ENCODE data around the gene ACSS3. TPM values are rescaled to one million over a fixed set of nuclear protein-coding genes. Genes with fewer than 3 reads are reported as not detected.

The ACSS3 gene
- total and polyA plus RNA-seq, 2 donors (not counting 1 experiment from before 2014, with no cell fraction given): not detected

DNA sequence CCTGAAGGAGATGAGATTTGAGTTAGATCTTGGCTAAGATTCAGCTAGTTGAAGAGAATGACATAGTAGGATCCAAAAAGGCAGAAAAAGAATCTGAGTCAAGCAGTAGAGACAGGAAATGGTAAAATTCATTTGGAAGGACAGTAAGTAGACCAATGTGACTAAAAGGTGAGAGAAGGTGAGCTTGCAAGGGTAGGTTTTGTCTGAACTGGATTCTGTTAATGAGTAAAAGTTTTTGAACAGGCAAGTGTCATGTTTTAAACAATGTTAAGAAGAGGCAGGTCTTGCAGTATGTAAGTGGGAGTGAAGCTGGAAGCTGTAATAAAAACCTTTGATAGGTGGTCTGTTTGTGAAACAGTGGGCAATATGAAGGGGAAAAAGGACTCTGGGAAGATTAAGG is 58.6 kb downstream of the ACSS3 start:
- TF ChIP-seq, protein P1, sequence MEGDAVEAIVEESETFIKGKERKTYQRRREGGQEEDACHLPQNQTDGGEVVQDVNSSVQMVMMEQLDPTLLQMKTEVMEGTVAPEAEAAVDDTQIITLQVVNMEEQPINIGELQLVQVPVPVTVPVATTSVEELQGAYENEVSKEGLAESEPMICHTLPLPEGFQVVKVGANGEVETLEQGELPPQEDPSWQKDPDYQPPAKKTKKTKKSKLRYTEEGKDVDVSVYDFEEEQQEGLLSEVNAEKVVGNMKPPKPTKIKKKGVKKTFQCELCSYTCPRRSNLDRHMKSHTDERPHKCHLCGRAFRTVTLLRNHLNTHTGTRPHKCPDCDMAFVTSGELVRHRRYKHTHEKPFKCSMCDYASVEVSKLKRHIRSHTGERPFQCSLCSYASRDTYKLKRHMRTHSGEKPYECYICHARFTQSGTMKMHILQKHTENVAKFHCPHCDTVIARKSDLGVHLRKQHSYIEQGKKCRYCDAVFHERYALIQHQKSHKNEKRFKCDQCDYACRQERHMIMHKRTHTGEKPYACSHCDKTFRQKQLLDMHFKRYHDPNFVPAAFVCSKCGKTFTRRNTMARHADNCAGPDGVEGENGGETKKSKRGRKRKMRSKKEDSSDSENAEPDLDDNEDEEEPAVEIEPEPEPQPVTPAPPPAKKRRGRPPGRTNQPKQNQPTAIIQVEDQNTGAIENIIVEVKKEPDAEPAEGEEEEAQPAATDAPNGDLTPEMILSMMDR (IDR thresholded peaks at IDR 0.05): no peak
- TF ChIP-seq EZH2 (IDR thresholded peaks at IDR 0.05; ENCODE audit: borderline replicate concordance, insufficient read depth, low read depth, low read length, poor library complexity, severe bottlenecking): no peak
- ChIA-PET POLR2A (no interaction called here), CTCF (no interaction called here)
- H3K27me3 Mint-ChIP-seq: no peaks in the 10 kb centered on the region
- no peaks in the 10 kb centered on the region for H3K4me1 Mint-ChIP-seq
- ATAC-seq (ENCODE audit: low read depth) (no peak), DNase-seq (no peak)
- no peaks in the 10 kb centered on the region for H3K9me3 Mint-ChIP-seq (ENCODE audit: insufficient read depth)
- H2AFZ ChIP-seq (ENCODE audit: insufficient read depth, low read depth, low read length, poor library complexity, severe bottlenecking): no peak overlapping the region
- no peaks in the 10 kb centered on the region for H3K9me3 ChIP-seq (ENCODE audit: control extremely low read depth in 1 of 3, control insufficient read depth in 2 of 3, insufficient read depth in 1 of 3, low read length in 2 of 3)
- H3K27ac ChIP-seq (ENCODE audit: low read length in 2 of 2): no peak overlapping the region
- H3K27me3 ChIP-seq (replicated peaks in 1 of 4; ENCODE audit: control extremely low read depth in 1 of 4, control insufficient read depth in 3 of 4, insufficient read depth in 4 of 4, low read length in 3 of 4): no peaks in the 10 kb centered on the region
- H3K9ac ChIP-seq (ENCODE audit: low read length): no peak overlapping the region
- intact Hi-C loops (cut with micrococcal nuclease): no loop called here
- no peak overlapping the region for H3K4me3 ChIP-seq (ENCODE audit: control extremely low read depth in 1 of 5, extremely low read depth in 1 of 5, insufficient read depth in 1 of 5, low read depth in 2 of 5, low read length in 4 of 5)
- H3K27ac Mint-ChIP-seq: no peak overlapping the region
- no peak overlapping the region for H3K4me3 Mint-ChIP-seq
- no peaks in the 10 kb centered on the region for H3K4me1 ChIP-seq (ENCODE audit: control insufficient read depth in 2 of 2, insufficient read depth in 2 of 2, low read length in 2 of 2)
- no peaks in the 10 kb centered on the region for H3K79me2 ChIP-seq (ENCODE audit: control insufficient read depth, insufficient read depth, low read length)
- H4K20me1 ChIP-seq (ENCODE audit: control insufficient read depth, insufficient read depth, low read length, poor library complexity, severe bottlenecking): no peaks in the 10 kb centered on the region
- H3K4me2 ChIP-seq (replicated peaks; ENCODE audit: low read depth, low read length, poor library complexity, severe bottlenecking): no peak overlapping the region
- H3K36me3 ChIP-seq (replicated peaks in 1 of 2; ENCODE audit: control extremely low read depth in 1 of 2, control insufficient read depth in 1 of 2, extremely low read depth in 1 of 2, insufficient read depth in 2 of 2, low read length in 1 of 2): no peaks in the 10 kb centered on the region

GRCh38 chr12:81137801-81138200 is 59.9 kb downstream of the ACSS3 start:
- intact Hi-C loops (cut with micrococcal nuclease): no loop called here
- H3K4me3 ChIP-seq (ENCODE audit: control extremely low read depth in 1 of 5, extremely low read depth in 1 of 5, insufficient read depth in 1 of 5, low read depth in 2 of 5, low read length in 4 of 5): no peak overlapping the region
- H3K4me1 ChIP-seq (ENCODE audit: control insufficient read depth in 2 of 2, insufficient read depth in 2 of 2, low read length in 2 of 2): no peaks in the 10 kb centered on the region
- DNase-seq: no peak
- H3K9me3 ChIP-seq (ENCODE audit: control extremely low read depth in 1 of 3, control insufficient read depth in 2 of 3, insufficient read depth in 1 of 3, low read length in 2 of 3): no peaks in the 10 kb centered on the region
- CTCF ChIA-PET: no interaction called here
- no peaks in the 10 kb centered on the region for H3K36me3 ChIP-seq (replicated peaks in 1 of 2; ENCODE audit: control extremely low read depth in 1 of 2, control insufficient read depth in 1 of 2, extremely low read depth in 1 of 2, insufficient read depth in 2 of 2, low read length in 1 of 2)
- no peak overlapping the region for H3K9ac ChIP-seq (ENCODE audit: low read length)
- no peak for ATAC-seq (ENCODE audit: low read depth)
- H3K27ac ChIP-seq (ENCODE audit: low read length in 2 of 2): no peak overlapping the region
- no peak overlapping the region for H3K27ac Mint-ChIP-seq
- H3K9me3 Mint-ChIP-seq (ENCODE audit: insufficient read depth): no peaks in the 10 kb centered on the region
- no peaks in the 10 kb centered on the region for H3K79me2 ChIP-seq (ENCODE audit: control insufficient read depth, insufficient read depth, low read length)
- H3K4me1 Mint-ChIP-seq: no peaks in the 10 kb centered on the region
- WGBS (ENCODE audit: insufficient coverage): 80% methylated on average over 1 of the region's 2 CpGs
- H3K27me3 ChIP-seq (replicated peaks in 1 of 4; ENCODE audit: control extremely low read depth in 1 of 4, control insufficient read depth in 3 of 4, insufficient read depth in 4 of 4, low read length in 3 of 4): no peaks in the 10 kb centered on the region
- POLR2A ChIA-PET: no interaction called here
- H3K4me2 ChIP-seq (replicated peaks; ENCODE audit: low read depth, low read length, poor library complexity, severe bottlenecking): no peak overlapping the region
- H3K4me3 Mint-ChIP-seq: no peak overlapping the region
- no peaks in the 10 kb centered on the region for H3K27me3 Mint-ChIP-seq
- H4K20me1 ChIP-seq (ENCODE audit: control insufficient read depth, insufficient read depth, low read length, poor library complexity, severe bottlenecking): no peaks in the 10 kb centered on the region
- no peak overlapping the region for H2AFZ ChIP-seq (ENCODE audit: insufficient read depth, low read depth, low read length, poor library complexity, severe bottlenecking)
- no peak for TF ChIP-seq EZH2 (IDR thresholded peaks at IDR 0.05; ENCODE audit: borderline replicate concordance, insufficient read depth, low read depth, low read length, poor library complexity, severe bottlenecking)
- TF ChIP-seq, protein P1 (IDR thresholded peaks at IDR 0.05): no peak
